ENCODE data around the gene UBE2L3.

UBE2L3 gene

DNA sequence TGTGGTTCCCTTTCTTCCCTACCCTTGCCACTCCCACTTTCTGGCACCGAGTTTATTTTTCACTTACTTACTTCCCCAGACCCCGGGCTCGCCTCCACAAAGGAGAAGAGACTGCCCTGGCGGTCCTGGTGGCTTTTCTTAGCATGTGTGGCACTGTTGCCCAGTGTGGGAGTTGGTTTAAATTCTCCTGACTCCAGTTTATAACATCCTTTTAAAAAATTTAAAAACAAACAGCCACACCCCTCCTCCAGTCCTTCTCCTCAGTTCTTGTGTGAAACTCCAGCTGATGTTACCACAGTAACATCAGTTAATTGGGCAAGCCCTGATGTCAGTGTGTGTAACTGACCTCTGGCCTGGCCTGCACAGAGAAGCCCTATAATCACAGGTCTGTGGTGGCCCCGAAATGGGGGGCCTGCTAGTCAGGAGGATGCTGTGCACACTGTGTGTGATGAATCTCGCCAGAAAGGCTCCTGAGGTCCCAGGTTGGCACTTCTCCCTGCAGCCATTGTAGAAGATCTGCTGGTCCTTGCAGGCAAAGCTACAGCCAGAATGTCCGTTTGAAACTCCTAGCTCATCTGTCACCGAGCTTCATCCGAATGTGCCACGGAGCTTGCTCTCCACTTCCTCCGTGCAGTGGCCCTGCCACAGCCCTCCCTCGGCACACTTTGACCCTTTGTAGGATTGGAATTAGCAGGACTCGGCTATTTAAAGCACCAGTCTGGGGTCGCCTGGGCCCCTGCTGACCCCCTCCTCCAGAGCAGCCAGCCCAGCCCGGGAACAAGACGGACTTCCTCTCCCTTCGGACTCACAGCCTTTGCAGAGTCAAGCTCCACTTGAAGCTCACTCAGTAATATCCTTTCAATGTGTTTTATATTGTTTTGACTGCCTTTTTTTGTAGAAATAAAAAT, 54.8 kb downstream of the UBE2L3 start:
- no peak for TF ChIP-seq JUND (IDR thresholded peaks at IDR 0.05; ENCODE audit: low read depth)
- DNase-seq (ENCODE audit: low read depth in 1 of 2, low spot score in 1 of 2), result no peak

DNA sequence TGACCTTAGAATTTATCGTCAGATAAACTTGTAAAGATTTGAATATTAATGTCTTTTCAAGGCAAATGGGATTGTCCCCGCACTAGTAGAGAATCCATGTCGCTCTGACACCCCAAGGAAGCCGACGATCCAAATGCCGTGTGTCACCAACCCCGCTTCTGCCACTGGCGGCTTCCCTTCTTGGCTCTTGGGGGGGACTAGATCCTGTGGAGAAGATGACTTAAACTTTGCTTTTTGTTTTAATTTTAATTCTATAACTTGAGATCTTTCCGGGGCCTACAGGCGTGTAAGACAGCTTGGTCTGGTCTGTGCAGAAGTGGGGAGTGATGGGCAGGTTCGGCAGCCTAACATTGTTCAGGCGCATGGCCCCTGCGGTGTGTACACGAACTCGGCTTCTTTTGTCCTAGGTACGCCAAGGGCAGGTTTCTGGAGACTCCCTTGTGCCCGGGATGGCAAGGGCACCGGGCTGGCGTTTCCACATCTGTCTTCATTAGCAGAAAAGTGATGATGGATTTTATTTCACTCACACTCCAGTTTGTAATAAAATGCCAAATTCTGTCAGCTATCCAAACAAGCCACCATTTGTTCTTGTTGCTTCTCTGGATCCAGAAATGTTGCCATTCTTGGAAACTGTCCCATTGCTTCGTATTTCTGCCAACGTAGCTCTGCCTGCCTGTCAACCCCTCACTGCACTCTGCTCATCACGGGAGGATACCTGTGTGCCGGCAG, 55.6 kb downstream of the UBE2L3 start:
- no peak for TF ChIP-seq JUND (IDR thresholded peaks at IDR 0.05; ENCODE audit: low read depth)
- in situ Hi-C loops (cut with HindIII; ENCODE audit: low pct_unique_long_range_greater_than_20kb, low sequenced_read_pairs), result no loop called here
- DNase-seq (ENCODE audit: low read depth in 1 of 2, low spot score in 1 of 2), result no peak

More for the DNA sequence above, 54.8 kb downstream of the UBE2L3 start:
- in situ Hi-C loops (cut with HindIII; ENCODE audit: low pct_unique_long_range_greater_than_20kb, low sequenced_read_pairs), result no loop called here

DNA sequence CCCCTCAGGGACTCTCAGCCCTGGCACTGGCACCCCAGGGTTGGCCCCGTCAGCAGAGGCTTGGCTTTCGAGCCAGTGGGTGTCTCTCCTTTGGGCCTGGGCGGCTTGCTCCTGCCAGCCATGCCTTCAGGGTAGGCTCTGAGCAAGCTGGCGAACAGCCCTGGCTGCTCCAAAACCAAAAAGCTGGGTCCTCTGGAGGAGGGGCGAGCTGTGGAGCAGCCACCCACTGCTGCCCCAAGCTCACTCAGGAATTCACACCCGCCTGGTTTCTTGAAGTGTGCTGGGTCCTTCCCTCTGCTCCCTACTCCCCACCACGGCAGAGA, 56.1 kb downstream of the UBE2L3 start:
- TF ChIP-seq JUND (IDR thresholded peaks at IDR 0.05; ENCODE audit: low read depth), result no peak
- no peak for DNase-seq (ENCODE audit: low read depth in 1 of 2, low spot score in 1 of 2)
- in situ Hi-C loops (cut with HindIII; ENCODE audit: low pct_unique_long_range_greater_than_20kb, low sequenced_read_pairs), result no loop called here

DNA sequence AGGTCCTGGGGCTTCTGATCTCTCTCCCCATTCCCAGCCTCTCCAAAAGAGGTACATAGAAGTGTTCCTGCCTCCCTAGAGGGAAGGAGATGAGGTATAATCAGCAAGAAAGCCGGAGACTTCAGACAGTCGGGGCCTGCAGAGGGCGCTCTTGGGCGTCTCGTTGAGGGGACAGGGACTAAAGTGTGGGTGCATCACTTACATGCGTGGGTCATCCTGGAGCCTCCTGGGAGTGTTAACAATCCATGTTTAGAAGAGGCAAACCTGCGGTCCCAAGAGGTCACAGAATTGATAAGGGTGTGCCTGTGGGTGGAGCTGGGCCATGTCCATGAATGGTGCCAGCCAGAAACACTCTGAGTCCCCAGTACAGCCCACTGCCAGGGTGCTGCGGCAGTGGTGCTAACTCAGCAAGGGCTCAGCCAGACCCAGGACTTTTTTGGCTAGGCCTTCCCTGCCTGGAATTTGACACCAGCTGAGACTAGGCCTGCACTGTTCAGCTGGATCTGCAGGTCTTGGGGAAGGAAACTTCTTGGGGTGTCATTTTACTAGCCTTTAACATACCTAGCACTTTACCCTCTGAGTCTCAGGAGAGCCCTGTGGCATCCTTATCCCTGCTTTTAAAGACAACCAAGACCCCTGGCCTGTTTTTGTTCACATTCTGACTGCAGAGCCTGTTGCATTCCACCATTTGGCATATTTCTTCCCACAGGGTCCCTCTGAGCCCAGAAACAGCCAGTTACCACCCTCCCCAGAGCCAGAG, 56.8 kb downstream of the UBE2L3 start:
- TF ChIP-seq JUND (IDR thresholded peaks at IDR 0.05; ENCODE audit: low read depth), result no peak
- peak; percentile 21 to 77 for DNase-seq (ENCODE audit: low read depth in 1 of 2, low spot score in 1 of 2)
- in situ Hi-C loops (cut with HindIII; ENCODE audit: low pct_unique_long_range_greater_than_20kb, low sequenced_read_pairs), result no loop called here

DNA sequence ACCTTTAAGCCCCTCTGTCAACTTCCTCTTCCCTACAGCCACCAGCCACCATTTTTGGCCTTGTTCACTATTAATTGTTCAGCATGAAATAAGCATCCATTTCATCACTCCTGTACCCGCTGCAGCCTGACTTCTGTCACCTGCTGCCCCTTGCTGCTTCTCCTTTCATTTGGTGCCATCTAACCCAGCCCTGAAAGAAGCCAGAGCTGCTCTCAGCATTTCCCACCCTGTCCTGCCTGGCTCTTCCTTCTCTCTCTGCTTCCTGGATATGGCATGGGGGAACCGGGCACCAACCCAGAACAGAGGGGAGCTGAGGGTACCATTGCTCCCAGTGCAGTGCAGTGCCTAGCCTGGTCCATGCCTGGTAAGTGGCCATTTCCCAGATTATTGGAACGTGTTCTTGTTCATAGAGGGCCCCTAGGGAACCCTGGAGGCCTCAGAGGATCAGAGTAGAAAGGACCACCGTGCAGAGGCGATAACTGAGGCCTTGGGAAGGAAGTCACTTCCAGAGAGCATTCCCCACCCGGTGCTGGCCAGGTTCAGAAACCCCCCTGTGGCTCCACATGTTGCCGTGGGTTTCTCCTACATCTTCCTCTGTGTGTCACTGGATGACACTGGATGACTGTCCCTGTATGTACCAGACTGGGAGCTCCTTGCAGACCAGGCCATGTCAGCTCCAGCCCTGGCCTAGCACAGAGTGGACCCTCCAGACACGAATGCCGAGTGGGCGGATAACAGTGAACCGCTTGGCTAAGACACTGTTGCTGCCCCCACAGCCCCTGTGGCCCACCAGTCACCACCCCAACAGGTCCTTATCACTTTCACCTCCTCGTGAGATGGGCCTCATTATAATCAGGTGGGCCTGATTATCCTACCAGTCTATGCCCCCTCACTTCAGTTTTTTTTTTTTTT, 57.6 kb downstream of the UBE2L3 start:
- in situ Hi-C loops (cut with HindIII; ENCODE audit: low pct_unique_long_range_greater_than_20kb, low sequenced_read_pairs), result no loop called here
- TF ChIP-seq JUND (IDR thresholded peaks at IDR 0.05; ENCODE audit: low read depth), result no peak
- DNase-seq (ENCODE audit: low read depth in 1 of 2, low spot score in 1 of 2), result no peak

DNA sequence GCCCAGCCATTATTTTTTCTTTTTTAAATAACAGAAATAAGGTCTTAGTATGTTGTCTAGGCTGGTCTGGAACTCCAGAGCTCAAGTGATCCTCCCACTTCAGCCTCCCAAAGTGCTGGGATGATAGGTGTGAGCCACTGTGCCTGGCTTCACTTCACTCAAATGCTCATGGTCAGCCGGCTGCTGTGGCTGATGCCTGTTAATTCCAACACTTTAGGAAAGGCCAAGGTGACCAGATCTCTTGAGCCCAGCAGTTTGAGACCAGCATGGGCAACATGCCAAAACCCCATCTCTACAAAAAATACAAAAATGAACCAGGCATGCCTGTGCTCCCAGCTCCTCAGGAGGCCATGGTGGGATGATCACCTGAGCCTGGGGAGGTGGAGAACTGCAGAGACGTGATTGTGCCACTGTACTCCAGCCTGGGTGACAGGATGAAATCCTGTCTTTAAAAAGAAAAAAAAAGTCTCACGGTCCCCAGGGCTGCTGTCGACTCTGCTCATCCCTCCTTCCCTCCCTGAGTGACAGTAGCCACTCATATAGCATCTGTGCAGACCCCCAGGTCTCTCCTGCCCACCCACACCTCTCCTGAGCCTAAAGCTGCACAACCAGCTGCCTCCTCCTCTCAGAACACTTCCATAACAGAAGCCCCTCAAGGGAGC, 58.7 kb downstream of the UBE2L3 start:
- TF ChIP-seq JUND (IDR thresholded peaks at IDR 0.05; ENCODE audit: low read depth), result no peak
- in situ Hi-C loops (cut with HindIII; ENCODE audit: low pct_unique_long_range_greater_than_20kb, low sequenced_read_pairs), result no loop called here

DNA sequence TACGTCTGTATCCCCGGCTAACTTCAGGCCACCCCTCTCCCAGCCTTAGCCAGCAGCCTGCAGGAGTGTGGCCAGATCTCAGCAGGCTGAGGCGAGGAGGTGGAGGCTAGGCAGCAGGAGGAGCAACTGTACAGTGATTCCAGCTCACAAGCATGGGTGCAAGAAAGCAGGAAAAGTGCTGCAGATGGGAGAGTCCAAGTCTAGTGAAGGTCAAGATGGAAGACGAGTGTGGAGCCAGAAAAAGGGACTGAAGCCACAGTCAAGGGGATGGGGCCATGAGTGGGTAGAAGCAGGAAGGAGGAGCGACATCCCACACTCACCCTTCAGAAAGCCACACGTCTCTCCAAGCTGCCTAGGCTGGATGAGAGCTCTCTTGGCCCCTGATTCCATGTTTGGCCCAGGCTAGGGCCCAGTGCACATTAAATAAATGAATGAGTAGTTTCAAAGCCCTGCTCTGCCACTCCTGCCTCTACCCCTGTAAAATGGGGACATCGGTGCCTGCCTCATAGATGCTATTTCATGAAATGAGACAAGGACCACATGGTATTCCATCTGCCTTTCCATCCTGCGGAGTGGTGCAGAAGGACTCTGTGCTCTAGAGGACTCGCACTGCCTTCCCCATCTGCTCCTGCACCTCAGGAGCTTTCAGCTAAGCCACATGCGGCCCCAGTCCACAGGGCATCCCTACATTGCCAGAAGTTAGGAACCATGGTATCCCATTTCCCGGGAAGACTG, 59.4 kb downstream of the UBE2L3 start:
- no peak for TF ChIP-seq JUND (IDR thresholded peaks at IDR 0.05; ENCODE audit: low read depth)
- DNase-seq (ENCODE audit: low read depth in 1 of 2, low spot score in 1 of 2), result no peak
- in situ Hi-C loops (cut with HindIII; ENCODE audit: low pct_unique_long_range_greater_than_20kb, low sequenced_read_pairs), result no loop called here

More for the DNA sequence above, 58.7 kb downstream of the UBE2L3 start:
- DNase-seq (ENCODE audit: low read depth in 1 of 2, low spot score in 1 of 2), result no peak

DNA sequence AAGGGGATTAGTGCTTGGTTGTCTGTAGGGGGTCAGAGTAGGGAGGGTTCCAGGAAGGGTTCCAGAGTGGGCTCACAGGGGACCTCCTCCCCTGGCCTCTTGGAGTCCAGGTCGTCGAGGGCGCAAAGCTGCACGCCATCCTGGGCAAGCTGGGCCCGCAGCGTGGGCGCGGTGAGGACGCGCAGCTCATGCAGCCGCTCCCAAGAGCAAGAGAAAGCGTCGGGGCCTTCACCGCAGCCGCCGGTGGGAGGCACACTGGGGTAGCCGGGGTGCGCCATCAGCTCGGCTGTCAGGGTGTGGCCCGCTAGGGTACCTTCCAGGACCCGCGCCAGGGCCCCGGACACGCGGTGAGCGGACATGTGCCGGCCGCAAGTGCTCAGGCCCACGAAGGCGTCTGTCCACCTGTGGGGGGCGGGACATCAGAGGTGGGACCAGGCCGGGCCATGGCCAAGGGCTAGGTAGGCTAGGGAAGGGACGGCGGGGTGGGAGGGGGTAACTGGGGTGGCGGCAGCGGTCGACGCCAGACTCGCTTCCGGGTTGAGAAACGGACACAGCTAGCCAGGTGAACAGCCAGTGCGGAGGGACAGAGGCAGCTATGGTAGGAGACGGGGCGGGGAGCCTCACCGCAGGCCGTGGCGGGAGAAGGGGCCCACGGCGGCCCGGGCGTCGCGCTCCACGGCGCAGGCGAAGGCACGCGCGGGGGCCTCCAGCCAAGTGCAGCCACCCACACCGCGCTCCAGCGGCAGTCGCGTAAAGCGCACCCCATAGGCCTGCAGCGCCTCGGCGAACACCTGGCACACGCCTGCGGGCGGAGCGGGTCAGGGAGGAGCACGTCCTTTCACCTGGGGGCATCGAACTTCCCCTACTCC, 61.1 kb downstream of the UBE2L3 start:
- no peak for TF ChIP-seq JUND (IDR thresholded peaks at IDR 0.05; ENCODE audit: low read depth)
- in situ Hi-C loops (cut with HindIII; ENCODE audit: low pct_unique_long_range_greater_than_20kb, low sequenced_read_pairs), result no loop called here
- DNase-seq (ENCODE audit: low read depth in 1 of 2, low spot score in 1 of 2), result no peak

DNA sequence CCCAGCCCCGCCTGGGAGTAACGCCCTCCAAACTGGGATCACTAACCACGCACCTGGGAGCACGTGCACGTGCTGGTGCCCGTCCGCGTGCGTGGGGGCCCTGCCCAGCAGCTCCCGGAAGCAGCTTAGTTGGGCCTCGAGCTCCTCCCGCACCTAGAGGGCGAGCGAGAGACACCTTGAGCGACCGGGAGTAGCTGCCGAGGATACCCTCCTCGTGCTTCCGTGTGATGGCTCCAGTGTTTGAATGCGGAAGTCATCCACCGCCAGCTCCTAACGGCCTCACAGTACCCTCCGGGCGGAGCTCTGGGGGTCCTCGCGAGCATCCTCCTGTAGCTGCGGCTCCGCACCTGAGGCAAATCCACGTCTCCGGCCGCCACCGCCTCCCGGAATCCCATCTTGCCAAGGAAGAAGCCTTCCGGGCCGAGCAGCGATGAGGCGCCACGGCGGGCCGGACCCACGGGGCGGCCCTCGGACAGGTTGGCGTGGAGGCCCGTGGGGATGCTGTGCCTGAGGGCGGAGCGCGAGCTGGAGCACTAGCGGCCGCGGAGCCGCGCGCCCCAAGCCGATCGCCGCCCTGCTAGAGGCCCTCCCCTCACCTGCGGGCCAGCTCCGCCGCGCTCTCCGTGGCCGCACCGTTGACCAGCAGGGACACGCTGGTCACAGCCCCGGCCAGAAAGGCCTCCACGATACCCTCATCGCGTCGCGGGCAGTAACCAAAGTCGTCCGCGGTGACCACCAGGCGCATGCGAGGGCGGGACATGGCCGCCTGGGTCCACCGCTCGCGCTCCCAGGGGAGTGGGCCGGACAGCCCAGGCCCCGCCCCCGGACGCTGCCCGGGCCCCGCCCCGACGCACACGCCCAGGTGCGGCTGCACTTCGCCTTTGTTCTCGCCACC, 62.0 kb downstream of the UBE2L3 start, which contains the start of gene YDJC:
TSS of gene YDJC (minus strand) at position 768 of the 895 bp plus-strand sequence. CDS start at position 760, 8 bp downstream.
- no peak for TF ChIP-seq JUND (IDR thresholded peaks at IDR 0.05; ENCODE audit: low read depth)
- in situ Hi-C loops (cut with HindIII; ENCODE audit: low pct_unique_long_range_greater_than_20kb, low sequenced_read_pairs), result no loop called here
- peak; percentile 66 to 94 for DNase-seq (ENCODE audit: low read depth in 1 of 2, low spot score in 1 of 2)

All from T47D (cell line).